Adrenal gland (tissue), 12 donors: Measurements from ENCODE around the gene GPATCH2. TPM values are rescaled to one million over a fixed set of nuclear protein-coding genes. Genes with fewer than 3 reads are reported as not detected.

Experiments
- DNase-seq, 7 donors: peaks; one replicate each; pipeline ENCODE4 v3.0.0-alpha.2; 2019 to 2020
- H3K27ac ChIP-seq, 5 donors: fragments of 200-600 bp; sonication (generic) in 4 of 5; 1 replicate in 3 of 5; 2 replicates in 2 of 5; pipeline versions ENCODE4 v1.5.1 to v1.8.0; 2016 to 2020; ENCODE audit warnings: mild to moderate bottlenecking in 1 of 5
- H3K27me3 ChIP-seq: fragments of 200-600 bp; 2 replicates; pipeline ENCODE4 v1.8.0; 2021
- H3K36me3 ChIP-seq, 2 donors: fragments of 200-600 bp; replicated peaks in 1 of 2; 1 replicate in 1 of 2; 2 replicates in 1 of 2; pipeline versions ENCODE4 v1.5.1 to v1.8.0; 2018 to 2022
- H3K4me1 ChIP-seq, 2 donors: fragments of 200-600 bp; replicated peaks in 1 of 2; 1 replicate in 1 of 2; 2 replicates in 1 of 2; pipeline versions ENCODE4 v1.5.1 to v1.8.0; 2018 to 2021
- H3K4me3 ChIP-seq, 4 donors: fragments of 200-600 bp; sonication (generic) in 3 of 4; one replicate each; pipeline ENCODE4 v1.5.1; 2016 to 2018
- H3K9me3 ChIP-seq, 3 donors: fragments of 200-600 bp; sonication (generic) in 1 of 3; replicated peaks in 1 of 3; 1 replicate in 2 of 3; 2 replicates in 1 of 3; pipeline versions ENCODE4 v1.5.1 to v1.8.0; 2016 to 2021
- CTCF ChIP-seq, 6 experiments: fragments of 450-650 bp in 4 of 6; fragments of 200-600 bp in 2 of 6; sonication (generic) in 1 of 6; IDR thresholded peaks; 1 replicate in 5 of 6; 2 replicates in 1 of 6; pipeline versions ENCODE4 v1.5.1 to v1.8.0; 2016 to 2021; ENCODE audit warnings: antibody characterized with exemption in 6 of 6, mild to moderate bottlenecking in 2 of 6, moderate library complexity in 1 of 6
- POLR2A ChIP-seq, 2 donors: fragments of 450-650 bp; IDR thresholded peaks; one replicate each; pipeline ENCODE4 v1.6.1; 2017; ENCODE audit warnings: antibody characterized with exemption in 2 of 2, mild to moderate bottlenecking in 2 of 2, moderate library complexity in 1 of 2
- WGBS, 4 donors: extraction: QIAGEN DNeasy Blood & Tissue Kit in 2 of 4; methylation state at CpG; one replicate each; pipeline versions ENCODE4 v1.1.5 to v1.1.7; 2013 to 2017; 5-methylcytosine and 5-hydroxymethylcytosine counted together
- intact Hi-C, 2 donors: fragments of 100-400 bp; cut with DNase I; formaldehyde crosslinking; loops; one replicate each; pipeline versions ENCODE4 v1.14.1 to v1.15.0; 2022 to 2023
- polyA plus RNA-seq, 3 donors: library from polyadenylated mRNA; stranded (reverse); fragments of 200-250 nt in 2 of 3; fragments of 350-450 nt in 1 of 3; fragmentation: Illumina TruSeq in 1 of 3; extraction: RNeasy Lipid Tissue Mini Kit (QIAGEN cat#74804) in 1 of 3; gene quantifications; one replicate each; pipeline ENCODE4 v1.2.3, GENCODE V29; 2013 to 2014
- total RNA-seq, 9 donors: library from RNA; depleted of rRNA in 4 of 9; stranded (reverse); fragments of >200 nt in 4 of 9; fragments of 120-200 nt in 1 of 9; fragmentation: NEBNext Ultra II Directional in 1 of 9; extraction: Animal tissue kit (Norgen Biotek cat#: 25700) in 1 of 9; gene quantifications; one replicate each; pipeline versions ENCODE4 v1.1.0 to v1.2.4, GENCODE V29; 2013 to 2023
- donor health status: healthy with polysubstance abuse.
- donor health status: Bipolar disorder and iron deficiency.
- donor health status: DM: yes; HTN: yes; CAD: no.
- donor health status: DM: no; HTN: no; CAD: no.
- donor health status: DM: no; HTN: no; CAD: no.
- donor health status: DM: yes; HTN: yes; CAD: no.

Gene GPATCH2
- total and polyA plus RNA-seq, 12 donors, result 4.0 to 29.3 (median 10.7) TPM

- Histone ChIP-seq H3K27me3 (no peaks in the 10 kb centered on the region), H3K9me3 (no peaks in the 10 kb centered on the region), H3K36me3 (no peaks in the 10 kb centered on the region), H3K4me1 (no peaks in the 10 kb centered on the region), H3K27ac (no peak overlapping the region), H3K4me3 (no peak overlapping the region)
- intact Hi-C loops, result no loop called here
- WGBS, 4 donors, result 67 to 80% (median 73%) methylated on average over 3 of the region's 3 CpGs
- TF ChIP-seq POLR2A (IDR thresholded peaks at IDR 0.05) (no peak), CTCF (IDR thresholded peaks at IDR 0.05) (no peak)
- DNase-seq, result no peak
Measured at GRCh38 chr1:217417363-217417762, 213.5 kb downstream of the GPATCH2 start.

- intact Hi-C loops, result no loop called here
- Histone ChIP-seq H3K27me3 (no peaks in the 10 kb centered on the region), H3K36me3 (no peaks in the 10 kb centered on the region), H3K9me3 (no peaks in the 10 kb centered on the region), H3K4me1 (no peaks in the 10 kb centered on the region), H3K4me3 (no peak overlapping the region), H3K27ac (no peak overlapping the region)
- TF ChIP-seq CTCF (IDR thresholded peaks at IDR 0.05) (no peak), POLR2A (IDR thresholded peaks at IDR 0.05) (no peak)
- WGBS, 4 donors, result 69 to 83% (median 79%) methylated on average over 9 of the region's 9 CpGs
- no peak for DNase-seq
Measured at GRCh38 chr1:217407534-217408001, 223.3 kb downstream of the GPATCH2 start.

GRCh38 chr1:217403026-217403720 lies 227.7 kb downstream of the GPATCH2 start:
- Histone ChIP-seq H3K4me1 (no peaks in the 10 kb centered on the region), H3K27ac (no peak overlapping the region), H3K27me3 (no peaks in the 10 kb centered on the region), H3K36me3 (no peaks in the 10 kb centered on the region), H3K9me3 (no peaks in the 10 kb centered on the region), H3K4me3 (no peak overlapping the region)
- TF ChIP-seq POLR2A (IDR thresholded peaks at IDR 0.05) (no peak), CTCF (IDR thresholded peaks at IDR 0.05) (no peak)
- intact Hi-C loops, result no loop called here
- no peak for DNase-seq
- 47 to 58% (median 55%) methylated on average over 8 of the region's 8 CpGs for WGBS, 4 donors

GRCh38 chr1:217402301-217402700 lies 228.6 kb downstream of the GPATCH2 start:
- TF ChIP-seq CTCF (IDR thresholded peaks at IDR 0.05) (no peak), POLR2A (IDR thresholded peaks at IDR 0.05) (no peak)
- intact Hi-C loops, result no loop called here
- 46 to 91% (median 61%) methylated on average over 2 of the region's 2 CpGs for whole genome bisulfite sequencing, 4 donors
- no peak overlapping the region for H3K27ac ChIP-seq
- no peaks in the 10 kb centered on the region for H3K27me3 ChIP-seq
- H3K36me3 ChIP-seq, result no peaks in the 10 kb centered on the region
- no peak overlapping the region for H3K4me3 ChIP-seq
- H3K4me1 ChIP-seq, result no peaks in the 10 kb centered on the region
- DNase-seq, result no peak
- no peaks in the 10 kb centered on the region for H3K9me3 ChIP-seq
